K562 (cell line): ENCODE data around the gene ALG11. TPM values are rescaled to one million over a fixed set of nuclear protein-coding genes. Genes with fewer than 3 reads are reported as not detected.

Experiments
- ARID1B ChIP-seq: fragments of 450-650 bp; IDR thresholded peaks from 2 replicates; pipeline ENCODE4 v1.6.1; 2016; ENCODE audit warnings: antibody characterized with exemption, mild to moderate bottlenecking, inconsistent platforms
- CBX3 ChIP-seq, 2 experiments: IDR thresholded peaks; 1 replicate in 1 of 2; 2 replicates in 1 of 2; pipeline ENCODE4 v1.6.1; 2012; ENCODE audit warnings: inconsistent platforms in 2 of 2, low read length in 2 of 2, borderline replicate concordance in 1 of 2, control low read depth in 1 of 2
- CXXC5 ChIP-seq: fragments of 250-450 bp; sonication (Bioruptor Pico); IDR thresholded peaks from 2 replicates; pipeline ENCODE4 v1.8.0; 2022; ENCODE audit warnings: inconsistent platforms, mild to moderate bottlenecking, moderate library complexity
- EP300 ChIP-seq: IDR thresholded peaks from 2 replicates; pipeline ENCODE4 v1.6.1; 2012; ENCODE audit warnings: low read length, improper control_type of control experiment
- FOSL1 ChIP-seq: fragments of 200-800 bp; sonication (Bioruptor generic); conservative IDR thresholded peaks from 2 replicates; pipeline ENCODE4 v1.6.1; 2016; ENCODE audit warnings: missing genetic modification characterization, missing compliant biosample characterization
- FOXA3 ChIP-seq, 2 experiments: fragments of 450-650 bp in 1 of 2; sonication (generic) in 1 of 2; formaldehyde crosslinking; IDR thresholded peaks in 1 of 2; conservative IDR thresholded peaks in 1 of 2; 2 replicates each; pipeline versions ENCODE4 v1.4.0 to v1.8.0; 2020 to 2022; ENCODE audit warnings: mild to moderate bottlenecking in 2 of 2, missing genetic modification reagents in 1 of 2
- GTF3C2 ChIP-seq: IDR thresholded peaks from 3 replicates; pipeline ENCODE4 v1.6.1; 2011; ENCODE audit warnings: borderline replicate concordance, mild to moderate bottlenecking, moderate library complexity; ENCODE audit not compliant: insufficient read length; ENCODE audit errors: extremely low read depth
- HOMEZ ChIP-seq: fragments of 250-450 bp; sonication (Bioruptor Pico); IDR thresholded peaks from 2 replicates; pipeline ENCODE4 v1.4.0; 2020; ENCODE audit warnings: mild to moderate bottlenecking, moderate library complexity
- MLLT1 ChIP-seq, 2 experiments: fragments of 450-650 bp; IDR thresholded peaks; 2 replicates each; pipeline ENCODE4 v1.6.1; 2016
- MTA2 ChIP-seq: fragments of 450-650 bp; IDR thresholded peaks from 2 replicates; pipeline ENCODE4 v1.6.1; 2016; ENCODE audit warnings: low read depth
- OTX1 ChIP-seq: fragments of 450-650 bp; formaldehyde crosslinking; IDR thresholded peaks from 2 replicates; pipeline ENCODE4 v1.4.0; 2022; ENCODE audit warnings: mild to moderate bottlenecking
- RAD21 ChIP-seq, 2 experiments: fragments of 250-450 bp in 1 of 2; fragments of 450-650 bp in 1 of 2; sonication (Bioruptor Pico) in 1 of 2; formaldehyde crosslinking in 1 of 2; IDR thresholded peaks in 1 of 2; conservative IDR thresholded peaks in 1 of 2; 2 replicates each; pipeline versions ENCODE4 v1.4.0 to v1.8.0; 2020 to 2022; ENCODE audit warnings: mild to moderate bottlenecking in 2 of 2, moderate library complexity in 1 of 2
- RAD51 ChIP-seq: fragments of 450-650 bp; IDR thresholded peaks from 2 replicates; pipeline ENCODE4 v1.7.1; 2016; ENCODE audit warnings: low read depth, mild to moderate bottlenecking, borderline replicate concordance
- RFX1 ChIP-seq: fragments of 450-650 bp; IDR thresholded peaks from 2 replicates; pipeline ENCODE4 v1.6.1; 2016; ENCODE audit warnings: mild to moderate bottlenecking, moderate library complexity
- SNAPC5 ChIP-seq: fragments of 250-450 bp; sonication (Bioruptor Pico); IDR thresholded peaks from 2 replicates; pipeline ENCODE4 v1.8.0; 2021; ENCODE audit warnings: moderate library complexity, mild to moderate bottlenecking, inconsistent platforms
- YY1 ChIP-seq, 3 experiments: IDR thresholded peaks; 2 replicates each; pipeline ENCODE4 v1.6.1; 2011; ENCODE audit warnings: low read length in 2 of 3, mild to moderate bottlenecking in 2 of 3, moderate library complexity in 2 of 3, borderline replicate concordance in 1 of 3, control low read depth in 1 of 3, low read depth in 1 of 3; ENCODE audit not compliant: insufficient read depth in 3 of 3, insufficient replicate concordance in 2 of 3, control insufficient read depth in 1 of 3, insufficient read length in 1 of 3; ENCODE audit errors: extremely low read depth in 1 of 3
- ZEB2 ChIP-seq: fragments of 450-650 bp; IDR thresholded peaks from 2 replicates; pipeline ENCODE4 v1.6.1; 2016
- ZNF175 ChIP-seq: fragments of 200-800 bp; sonication (Bioruptor generic); IDR thresholded peaks from 2 replicates; pipeline ENCODE4 v1.6.1; 2016; ENCODE audit warnings: low read depth, mild to moderate bottlenecking, missing genetic modification characterization, missing compliant biosample characterization
- ZNF232 ChIP-seq: sonication (generic); formaldehyde crosslinking; IDR thresholded peaks from 2 replicates; pipeline ENCODE4 v1.8.0; 2022; ENCODE audit warnings: mild to moderate bottlenecking, missing genetic modification reagents
- ZNF354B ChIP-seq: fragments of 250-450 bp; sonication (Bioruptor Pico); IDR thresholded peaks from 2 replicates; pipeline ENCODE4 v1.4.0; 2020
- ZNF41 ChIP-seq: fragments of 250-450 bp; sonication (Bioruptor Pico); conservative IDR thresholded peaks from 2 replicates; pipeline ENCODE4 v1.4.0; 2020; ENCODE audit warnings: mild to moderate bottlenecking
- ZNF76 ChIP-seq: fragments of 250-450 bp; sonication (Bioruptor Pico); IDR thresholded peaks from 2 replicates; pipeline ENCODE4 v1.4.0; 2020; ENCODE audit warnings: mild to moderate bottlenecking, moderate library complexity, borderline replicate concordance
- polyA plus RNA-seq, 8 experiments: library from polyadenylated mRNA; depleted of rRNA in 4 of 8; stranded (reverse) in 5 of 8; unstranded in 3 of 8; fragments of >200 nt; fragmentation: Nextera tagmentation in 2 of 8; fragmentation: Illumina TruSeq in 1 of 8; extraction: Ambion mirVana in 2 of 8; extraction: Trizol in 1 of 8; gene quantifications; 2 replicates each; pipeline versions ENCODE4 v1.2.1 to v1.2.3, GENCODE V29; 2011 to 2014; ENCODE audit warnings: inconsistent platforms in 1 of 8, missing spikeins in 1 of 8
- total RNA-seq, 7 experiments: library from RNA; depleted of rRNA in 6 of 7; stranded (reverse); fragments of >200 nt in 6 of 7; fragmentation: Illumina TruSeq in 2 of 7; extraction: Trizol in 2 of 7; gene quantifications; 2 replicates each; pipeline versions ENCODE4 v1.2.1 to v1.2.3, GENCODE V29; 2011 to 2021; ENCODE audit warnings: low replicate concordance in 1 of 7

The ALG11 gene
- total and polyA plus RNA-seq, 9 of the 15 experiments (the other 6 are each of a cell fraction or from before 2014, with no cell fraction given), result 7.3 to 19.2 (median 16.3) TPM

- TF ChIP-seq ZNF354B (CRISPR knock-in tag), result no peak
- TF ChIP-seq CBX3 (IDR thresholded peaks at IDR 0.05; ENCODE audit: borderline replicate concordance in 1 of 2, low read length in 2 of 2), result no peak
- TF ChIP-seq FOSL1 (tag), result 0 out of 2 replicates have a peak, but pooled peaks have one; percentile 12
- TF ChIP-seq RAD51, result peak; percentile 90
- TF ChIP-seq ZNF76 (CRISPR knock-in tag), result no peak
- TF ChIP-seq ZNF41, result no peak
- TF ChIP-seq ZEB2, result no peak
- TF ChIP-seq HOMEZ (CRISPR knock-in tag), result no peak
- no peak for TF ChIP-seq OTX1 (CRISPR knock-in tag)
- TF ChIP-seq GTF3C2, result no peak
- no peak for TF ChIP-seq SNAPC5 (CRISPR knock-in tag)
- no peak for TF ChIP-seq ZNF232 (CRISPR knock-in tag)
- no peak for TF ChIP-seq MTA2
- TF ChIP-seq EP300, result no peak
- TF ChIP-seq ARID1B, result 0 out of 2 replicates have a peak, but pooled peaks have one; percentile 18
- TF ChIP-seq CXXC5 (CRISPR knock-in tag), result no peak; the same call in 1 of the 2 replicates
- TF ChIP-seq RAD21 (CRISPR knock-in tag; conservative IDR thresholded peaks at IDR 0.05 in 1 of 2, IDR thresholded peaks at IDR 0.05 in 1 of 2), result no peak
- no peak for TF ChIP-seq MLLT1 (IDR thresholded peaks at IDR 0.05)
- TF ChIP-seq ZNF175, result no peak
- TF ChIP-seq RFX1, result no peak
- TF ChIP-seq YY1 (IDR thresholded peaks at IDR 0.05; ENCODE audit: borderline replicate concordance in 1 of 3, control insufficient read depth in 1 of 3, extremely low read depth in 1 of 3, insufficient read depth in 3 of 3, insufficient read length in 1 of 3, insufficient replicate concordance in 2 of 3, low read depth in 1 of 3, low read length in 2 of 3), result no peak
- peak; percentile 70 to 74; a peak in 3 of 4 replicates for TF ChIP-seq FOXA3 (CRISPR knock-in tag; conservative IDR thresholded peaks at IDR 0.05 in 1 of 2, IDR thresholded peaks at IDR 0.05 in 1 of 2)
These were observed 33.2 kb upstream of the ALG11 start (continued) for GRCh38 chr13:51978796-51979556.
